SU-DHL-6 (cell line): ENCODE data around the gene TPPP2.

ENCODE experiments used
- H2AFZ ChIP-seq: fragments of 200-600 bp; sonication (generic); 2 replicates; pipeline ENCODE4 v1.6.1; 2014; ENCODE audit warnings: low read depth, mild to moderate bottlenecking, moderate library complexity, mixed read lengths, antibody characterized with exemption, low read length; ENCODE audit not compliant: severe bottlenecking
- H3F3A ChIP-seq: fragments of 200-600 bp; shearing (Covaris generic); 2 replicates; pipeline ENCODE4 v1.6.0; 2016; ENCODE audit warnings: antibody characterized with exemption, mild to moderate bottlenecking; ENCODE audit not compliant: insufficient read depth
- H3K27ac ChIP-seq: fragments of 200-600 bp; sonication (generic); 2 replicates; pipeline ENCODE4 v1.5.1; 2016; ENCODE audit warnings: low read depth, mild to moderate bottlenecking, low read length, moderate library complexity, mixed read lengths
- H3K27me3 ChIP-seq: fragments of 200-600 bp; sonication (generic), shearing (Covaris generic); 2 replicates; pipeline ENCODE4 v1.6.0; 2014; ENCODE audit warnings: mild to moderate bottlenecking, low read length
- H3K36me3 ChIP-seq: fragments of 200-600 bp; sonication (generic); 2 replicates; pipeline ENCODE4 v1.6.1; 2014; ENCODE audit warnings: mild to moderate bottlenecking, low read length, mixed read lengths
- H3K4me2 ChIP-seq: fragments of 300-600, 200-600 bp; shearing (Covaris generic), sonication (generic); 2 replicates; pipeline ENCODE4 v1.6.0; 2014; ENCODE audit warnings: low read length, low read depth, mild to moderate bottlenecking; ENCODE audit not compliant: poor library complexity, severe bottlenecking
- H3K4me3 ChIP-seq: fragments of 200-600 bp; sonication (generic); 2 replicates; pipeline ENCODE4 v1.5.1; 2014; ENCODE audit warnings: antibody characterized with exemption, low read length, mild to moderate bottlenecking, mixed read lengths; ENCODE audit not compliant: insufficient read depth, poor library complexity, severe bottlenecking
- H3K79me2 ChIP-seq: fragments of 200-600 bp; sonication (generic); 2 replicates; pipeline ENCODE4 v1.6.1; 2014; ENCODE audit warnings: mild to moderate bottlenecking, low read length, moderate library complexity; ENCODE audit not compliant: insufficient read depth
- H3K9ac ChIP-seq: fragments of 200-600 bp; sonication (generic); 2 replicates; pipeline ENCODE4 v1.7.0; 2014; ENCODE audit warnings: mild to moderate bottlenecking, low read length
- H3K9me2 ChIP-seq: fragments of 200-600 bp; sonication (generic); replicated peaks from 2 replicates; pipeline ENCODE4 v1.6.1; 2014; ENCODE audit warnings: low read length; ENCODE audit not compliant: insufficient read depth
- H3K9me3 ChIP-seq: fragments of 200-600 bp; sonication (generic); 2 replicates; pipeline ENCODE4 v1.6.1; 2014; ENCODE audit warnings: low read length, mixed read lengths; ENCODE audit not compliant: insufficient read depth
- H4K20me1 ChIP-seq: fragments of 200-600 bp; sonication (generic); 2 replicates; pipeline ENCODE4 v1.6.1; 2014; ENCODE audit warnings: low read depth, mild to moderate bottlenecking, antibody characterized with exemption, low read length, moderate library complexity, mixed read lengths
- CTCF ChIP-seq: fragments of 200-600 bp; sonication (generic); IDR thresholded peaks from one replicate; pipeline ENCODE4 v1.5.1; 2017; ENCODE audit warnings: antibody characterized with exemption, mild to moderate bottlenecking, low read length, moderate library complexity; ENCODE audit not compliant: insufficient read depth, poor library complexity, severe bottlenecking
- EZH2phosphoT487 ChIP-seq: fragments of 200-600 bp; sonication (generic), shearing (Covaris generic); conservative IDR thresholded peaks from 2 replicates; pipeline ENCODE4 v1.6.1; 2018; ENCODE audit warnings: mild to moderate bottlenecking, antibody characterized with exemption, low read length, moderate library complexity, mixed read lengths

The TPPP2 gene

DNA sequence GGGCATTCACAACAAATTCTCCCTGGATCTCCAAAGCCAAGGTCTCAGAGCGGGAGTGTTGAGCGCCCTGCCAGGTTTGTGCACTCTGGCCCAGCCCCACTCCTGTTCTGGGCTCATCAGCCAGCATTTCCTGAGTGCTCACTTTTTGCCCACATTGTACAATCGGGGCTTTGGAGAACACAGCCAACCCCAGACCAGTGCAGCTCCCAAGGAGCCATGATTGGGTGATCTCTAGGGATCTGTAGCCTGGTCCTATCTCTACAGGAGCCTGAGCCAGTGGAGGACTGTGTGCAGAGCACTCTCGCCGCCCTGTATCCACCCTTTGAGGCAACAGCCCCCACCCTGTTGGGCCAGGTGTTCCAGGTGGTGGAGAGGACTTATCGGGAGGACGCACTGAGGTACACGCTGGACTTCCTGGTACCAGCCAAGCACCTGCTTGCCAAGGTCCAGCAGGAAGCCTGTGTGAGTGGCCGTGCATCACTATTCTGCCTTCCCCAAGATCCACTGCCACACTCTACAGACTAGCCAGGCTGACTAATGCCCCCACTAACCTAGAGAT, 42.8 kb downstream of the TPPP2 start:
- Histone ChIP-seq H3K9ac (no peak overlapping the region), H3K27ac (no peak overlapping the region)

GRCh38 chr14:21073921-21074320, 43.9 kb downstream of the TPPP2 start:
- no peaks in the 10 kb centered on the region for H3K36me3 ChIP-seq

More for the DNA sequence above, 42.8 kb downstream of the TPPP2 start:
- Histone ChIP-seq H3K27me3 (no peaks in the 10 kb centered on the region), H3K9me3 (no peaks in the 10 kb centered on the region), H3F3A (no peaks in the 10 kb centered on the region), H3K36me3 (no peaks in the 10 kb centered on the region), H3K4me2 (no peak overlapping the region), H2AFZ (no peak overlapping the region), H3K4me3 (no peak overlapping the region), H4K20me1 (no peaks in the 10 kb centered on the region), H3K79me2 (no peaks in the 10 kb centered on the region), H3K9me2 (no peaks in the 10 kb centered on the region)
- TF ChIP-seq CTCF (no peak), EZH2phosphoT487 (no peak)

DNA sequence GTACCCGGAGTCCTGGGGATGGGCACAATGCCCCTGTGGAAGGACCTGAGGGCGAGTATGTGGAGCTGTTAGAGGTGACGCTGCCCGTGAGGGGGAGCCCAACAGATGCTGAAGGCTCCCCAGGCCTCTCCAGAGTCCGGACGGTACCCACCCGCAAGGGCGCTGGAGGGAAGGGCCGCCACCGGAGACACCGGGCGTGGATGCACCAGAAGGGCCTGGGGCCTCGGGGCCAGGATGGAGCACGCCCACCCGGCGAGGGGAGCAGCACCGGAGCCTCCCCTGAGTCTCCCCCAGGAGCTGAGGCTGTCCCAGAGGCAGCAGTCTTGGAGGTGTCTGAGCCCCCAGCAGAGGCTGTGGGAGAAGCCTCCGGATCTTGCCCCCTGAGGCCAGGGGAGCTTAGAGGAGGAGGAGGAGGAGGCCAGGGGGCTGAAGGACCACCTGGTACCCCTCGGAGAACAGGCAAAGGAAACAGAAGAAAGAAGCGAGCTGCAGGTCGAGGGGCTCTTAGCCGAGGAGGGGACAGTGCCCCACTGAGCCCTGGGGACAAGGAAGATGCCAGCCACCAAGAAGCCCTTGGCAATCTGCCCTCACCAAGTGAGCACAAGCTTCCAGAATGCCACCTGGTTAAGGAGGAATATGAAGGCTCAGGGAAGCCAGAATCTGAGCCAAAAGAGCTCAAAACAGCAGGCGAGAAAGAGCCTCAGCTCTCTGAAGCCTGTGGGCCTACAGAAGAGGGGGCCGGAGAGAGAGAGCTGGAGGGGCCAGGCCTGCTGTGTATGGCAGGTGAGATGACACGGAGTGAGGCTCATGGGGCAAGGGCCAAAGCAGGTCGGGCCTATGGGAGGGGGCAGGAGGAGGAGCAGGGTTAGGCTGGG, 44.6 kb downstream of the TPPP2 start:
- no peaks in the 10 kb centered on the region for H3K36me3 ChIP-seq
- no peak overlapping the region for H3K4me2 ChIP-seq
- H3K27me3 ChIP-seq = no peaks in the 10 kb centered on the region
- no peak overlapping the region for H3K4me3 ChIP-seq
- TF ChIP-seq CTCF (no peak), EZH2phosphoT487 (no peak)
- no peaks in the 10 kb centered on the region for H4K20me1 ChIP-seq
- no peaks in the 10 kb centered on the region for H3F3A ChIP-seq
- no peak overlapping the region for H3K27ac ChIP-seq
- no peaks in the 10 kb centered on the region for H3K9me3 ChIP-seq
- H3K9me2 ChIP-seq = no peaks in the 10 kb centered on the region
- H2AFZ ChIP-seq = no peak overlapping the region
- H3K9ac ChIP-seq = no peak overlapping the region
- H3K79me2 ChIP-seq = no peaks in the 10 kb centered on the region

More at GRCh38 chr14:21073921-21074320, 43.9 kb downstream of the TPPP2 start:
- no peaks in the 10 kb centered on the region for H3K79me2 ChIP-seq
- no peaks in the 10 kb centered on the region for H3K9me3 ChIP-seq
- H3K4me2 ChIP-seq = no peak overlapping the region
- TF ChIP-seq CTCF = no peak
- TF ChIP-seq EZH2phosphoT487 = no peak
- H3F3A ChIP-seq = no peaks in the 10 kb centered on the region
- no peaks in the 10 kb centered on the region for H3K9me2 ChIP-seq
- no peak overlapping the region for H3K9ac ChIP-seq
- H3K27me3 ChIP-seq = no peaks in the 10 kb centered on the region
- no peaks in the 10 kb centered on the region for H4K20me1 ChIP-seq
- no peak overlapping the region for H3K27ac ChIP-seq
- no peak overlapping the region for H2AFZ ChIP-seq
- no peak overlapping the region for H3K4me3 ChIP-seq
